SK-N-MC (cell line): ENCODE results near the gene POP7.

ENCODE experiments used
- EZH2 ChIP-seq: fragments of 200-600 bp; sonication (generic); IDR thresholded peaks from one replicate; pipeline ENCODE4 v1.6.1; 2017; ENCODE audit warnings: antibody characterized with exemption
- FOXP2 ChIP-seq: optimal IDR thresholded peaks from 2 replicates; pipeline ENCODE3; 2011; ENCODE audit warnings: mild to moderate bottlenecking, moderate library complexity; ENCODE audit not compliant: insufficient read depth; ENCODE audit errors: extremely low read length, control extremely low read depth

- no peak for TF ChIP-seq EZH2
- TF ChIP-seq FOXP2: no peak
Measured at GRCh38 chr7:100673942-100674410, 31.9 kb upstream of the POP7 start.
